Measurements from ENCODE around the gene KIFC1.

GRCh38 chr6:33428224-33428965, 36.8 kb downstream of the KIFC1 start:
- TF ChIP-seq EZH2 (IDR thresholded peaks at IDR 0.05; ENCODE audit: insufficient read depth, poor library complexity, severe bottlenecking) (no peak), EZH2phosphoT487 (IDR thresholded peaks at IDR 0.05; ENCODE audit: insufficient read depth, low read depth) (no peak)
